ENCODE data around the gene MANEAL. TPM values are rescaled to one million over a fixed set of nuclear protein-coding genes. Genes with fewer than 3 reads are reported as not detected.

MANEAL gene
- total and polyA plus RNA-seq, 2 of the 13 experiments (the other 11 are each of a cell fraction or from before 2014, with no cell fraction given) = 20.8 to 26.4 TPM

- TF ChIP-seq, protein P1, sequence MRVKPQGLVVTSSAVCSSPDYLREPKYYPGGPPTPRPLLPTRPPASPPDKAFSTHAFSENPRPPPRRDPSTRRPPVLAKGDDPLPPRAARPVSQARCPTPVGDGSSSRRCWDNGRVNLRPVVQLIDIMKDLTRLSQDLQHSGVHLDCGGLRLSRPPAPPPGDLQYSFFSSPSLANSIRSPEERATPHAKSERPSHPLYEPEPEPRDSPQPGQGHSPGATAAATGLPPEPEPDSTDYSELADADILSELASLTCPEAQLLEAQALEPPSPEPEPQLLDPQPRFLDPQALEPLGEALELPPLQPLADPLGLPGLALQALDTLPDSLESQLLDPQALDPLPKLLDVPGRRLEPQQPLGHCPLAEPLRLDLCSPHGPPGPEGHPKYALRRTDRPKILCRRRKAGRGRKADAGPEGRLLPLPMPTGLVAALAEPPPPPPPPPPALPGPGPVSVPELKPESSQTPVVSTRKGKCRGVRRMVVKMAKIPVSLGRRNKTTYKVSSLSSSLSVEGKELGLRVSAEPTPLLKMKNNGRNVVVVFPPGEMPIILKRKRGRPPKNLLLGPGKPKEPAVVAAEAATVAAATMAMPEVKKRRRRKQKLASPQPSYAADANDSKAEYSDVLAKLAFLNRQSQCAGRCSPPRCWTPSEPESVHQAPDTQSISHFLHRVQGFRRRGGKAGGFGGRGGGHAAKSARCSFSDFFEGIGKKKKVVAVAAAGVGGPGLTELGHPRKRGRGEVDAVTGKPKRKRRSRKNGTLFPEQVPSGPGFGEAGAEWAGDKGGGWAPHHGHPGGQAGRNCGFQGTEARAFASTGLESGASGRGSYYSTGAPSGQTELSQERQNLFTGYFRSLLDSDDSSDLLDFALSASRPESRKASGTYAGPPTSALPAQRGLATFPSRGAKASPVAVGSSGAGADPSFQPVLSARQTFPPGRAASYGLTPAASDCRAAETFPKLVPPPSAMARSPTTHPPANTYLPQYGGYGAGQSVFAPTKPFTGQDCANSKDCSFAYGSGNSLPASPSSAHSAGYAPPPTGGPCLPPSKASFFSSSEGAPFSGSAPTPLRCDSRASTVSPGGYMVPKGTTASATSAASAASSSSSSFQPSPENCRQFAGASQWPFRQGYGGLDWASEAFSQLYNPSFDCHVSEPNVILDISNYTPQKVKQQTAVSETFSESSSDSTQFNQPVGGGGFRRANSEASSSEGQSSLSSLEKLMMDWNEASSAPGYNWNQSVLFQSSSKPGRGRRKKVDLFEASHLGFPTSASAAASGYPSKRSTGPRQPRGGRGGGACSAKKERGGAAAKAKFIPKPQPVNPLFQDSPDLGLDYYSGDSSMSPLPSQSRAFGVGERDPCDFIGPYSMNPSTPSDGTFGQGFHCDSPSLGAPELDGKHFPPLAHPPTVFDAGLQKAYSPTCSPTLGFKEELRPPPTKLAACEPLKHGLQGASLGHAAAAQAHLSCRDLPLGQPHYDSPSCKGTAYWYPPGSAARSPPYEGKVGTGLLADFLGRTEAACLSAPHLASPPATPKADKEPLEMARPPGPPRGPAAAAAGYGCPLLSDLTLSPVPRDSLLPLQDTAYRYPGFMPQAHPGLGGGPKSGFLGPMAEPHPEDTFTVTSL (CRISPR knock-in tag; IDR thresholded peaks at IDR 0.05; ENCODE audit: borderline replicate concordance) = no peak
Observed at GRCh38 chr1:37752213-37752582, 41.4 kb upstream of the MANEAL start (continued).

GRCh38 chr1:37752583-37753471 is 40.8 kb upstream of the MANEAL start:
- H3K4me1 ChIP-seq (ENCODE audit: insufficient read depth, low read length) = peaks cover 14% of the 10 kb centered on the region; the same call in 1 of the 2 replicates
- ChIA-PET CTCF (ENCODE audit: low intra/inter-chr PET ratio, low total read pairs) (no interaction called here), POLR2A (no interaction called here)
- no peak overlapping the region for H3K27ac ChIP-seq (ENCODE audit: extremely low read length, insufficient read depth, low read length)
- 4% methylated on average over 23 of the region's 105 CpGs for WGBS (ENCODE audit: low lambda C conversion rate)
- DNase-seq (ENCODE audit: low spot score) (no peak), FAIRE-seq (no peak), ATAC-seq (peak; percentile 86)
- H3K79me2 ChIP-seq (ENCODE audit: insufficient read depth, low read length) = no peaks in the 10 kb centered on the region
- H3K9ac ChIP-seq (ENCODE audit: insufficient read depth, low read depth, low read length) = no peak overlapping the region
- peak overlapping the region; percentile 65 for H3K4me2 ChIP-seq (ENCODE audit: low read depth, low read length)
- H3K4me3 ChIP-seq (replicated peaks in 1 of 3; ENCODE audit: insufficient read depth in 1 of 3, low read depth in 2 of 3, low read length in 3 of 3) = peak overlapping the region; percentile 21 to 64 (median 33); a peak in 4 of 6 replicates
- H3K9me3 ChIP-seq (ENCODE audit: low read length) = no peaks in the 10 kb centered on the region
- no TSS peak for BruUV-seq (replicated peaks)
- intact Hi-C loops (cut with micrococcal nuclease; ENCODE audit: unreplicated experiment) (no loop called here), in situ Hi-C loops (cut with HindIII; ENCODE audit: extremely low pct_ligation_motif_present, low pct_unique_long_range_greater_than_20kb) (no loop called here)
- H4K20me1 ChIP-seq (ENCODE audit: insufficient read depth, low read length) = no peaks in the 10 kb centered on the region
- H3K27me3 ChIP-seq (ENCODE audit: control insufficient read depth in 1 of 2, insufficient read depth in 2 of 2, low read length in 2 of 2) = peaks cover 6 to 39% of the 10 kb centered on the region in 2 experiments; a peak in 4 of 5 replicates
- no peaks in the 10 kb centered on the region for H3K36me3 ChIP-seq (replicated peaks in 1 of 2; ENCODE audit: control insufficient read depth in 1 of 2, insufficient read depth in 2 of 2, low read length in 2 of 2)
- H2AFZ ChIP-seq (ENCODE audit: low read length) = no peak overlapping the region
- TF ChIP-seq ZNF546 (CRISPR knock-in tag; conservative IDR thresholded peaks at IDR 0.05) = no peak
- no peak for TF ChIP-seq ZNF563 (CRISPR knock-in tag; IDR thresholded peaks at IDR 0.05)
- TF ChIP-seq ZBTB14 (CRISPR knock-in tag; IDR thresholded peaks at IDR 0.05) = peak; percentile 62; the same call in 1 of the 2 replicates
- no peak for TF ChIP-seq ATF3 (CRISPR knock-in tag; IDR thresholded peaks at IDR 0.05)
- TF ChIP-seq ZMAT3 (CRISPR knock-in tag; conservative IDR thresholded peaks at IDR 0.05) = no peak
- no peak for TF ChIP-seq FOXP4 (CRISPR knock-in tag; IDR thresholded peaks at IDR 0.05)
- TF ChIP-seq, protein P2, sequence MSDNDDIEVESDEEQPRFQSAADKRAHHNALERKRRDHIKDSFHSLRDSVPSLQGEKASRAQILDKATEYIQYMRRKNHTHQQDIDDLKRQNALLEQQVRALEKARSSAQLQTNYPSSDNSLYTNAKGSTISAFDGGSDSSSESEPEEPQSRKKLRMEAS (IDR thresholded peaks at IDR 0.05) = peak; percentile 24; the same call in 1 of the 2 replicates
- TF ChIP-seq ZBTB37 (CRISPR knock-in tag; IDR thresholded peaks at IDR 0.05) = no peak

Data from HepG2 (cell line).